GM12872 (cell line): ENCODE results near the gene UNC13C.

ENCODE experiments used
- TF ChIP-seq, protein P1 (sequence below): IDR thresholded peaks from 3 replicates; pipeline ENCODE4 v1.5.1; 2011; ENCODE audit warnings: low read depth, mild to moderate bottlenecking, low read length, moderate library complexity; ENCODE audit not compliant: insufficient read depth

UNC13C gene

DNA sequence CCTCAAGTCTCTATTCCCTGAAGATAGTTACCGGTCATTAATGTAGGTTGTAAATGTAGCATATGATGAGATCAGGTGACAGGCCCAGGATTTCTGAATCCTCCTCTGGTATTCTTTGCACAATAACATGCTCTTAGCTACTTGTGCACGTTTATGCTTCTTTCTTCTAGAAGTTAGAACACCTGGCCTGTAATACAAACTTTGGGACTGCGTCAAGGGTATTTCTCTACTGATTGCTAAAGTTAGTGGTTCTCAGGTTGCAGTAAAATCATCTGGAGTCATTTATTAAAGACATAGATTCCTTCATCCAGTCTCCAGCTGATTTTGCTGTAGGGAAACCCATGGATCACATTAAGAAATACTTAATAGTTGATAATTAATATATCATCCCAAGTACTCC is 48.0 kb downstream of the UNC13C start:
- TF ChIP-seq, protein P1, sequence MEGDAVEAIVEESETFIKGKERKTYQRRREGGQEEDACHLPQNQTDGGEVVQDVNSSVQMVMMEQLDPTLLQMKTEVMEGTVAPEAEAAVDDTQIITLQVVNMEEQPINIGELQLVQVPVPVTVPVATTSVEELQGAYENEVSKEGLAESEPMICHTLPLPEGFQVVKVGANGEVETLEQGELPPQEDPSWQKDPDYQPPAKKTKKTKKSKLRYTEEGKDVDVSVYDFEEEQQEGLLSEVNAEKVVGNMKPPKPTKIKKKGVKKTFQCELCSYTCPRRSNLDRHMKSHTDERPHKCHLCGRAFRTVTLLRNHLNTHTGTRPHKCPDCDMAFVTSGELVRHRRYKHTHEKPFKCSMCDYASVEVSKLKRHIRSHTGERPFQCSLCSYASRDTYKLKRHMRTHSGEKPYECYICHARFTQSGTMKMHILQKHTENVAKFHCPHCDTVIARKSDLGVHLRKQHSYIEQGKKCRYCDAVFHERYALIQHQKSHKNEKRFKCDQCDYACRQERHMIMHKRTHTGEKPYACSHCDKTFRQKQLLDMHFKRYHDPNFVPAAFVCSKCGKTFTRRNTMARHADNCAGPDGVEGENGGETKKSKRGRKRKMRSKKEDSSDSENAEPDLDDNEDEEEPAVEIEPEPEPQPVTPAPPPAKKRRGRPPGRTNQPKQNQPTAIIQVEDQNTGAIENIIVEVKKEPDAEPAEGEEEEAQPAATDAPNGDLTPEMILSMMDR: no peak

DNA sequence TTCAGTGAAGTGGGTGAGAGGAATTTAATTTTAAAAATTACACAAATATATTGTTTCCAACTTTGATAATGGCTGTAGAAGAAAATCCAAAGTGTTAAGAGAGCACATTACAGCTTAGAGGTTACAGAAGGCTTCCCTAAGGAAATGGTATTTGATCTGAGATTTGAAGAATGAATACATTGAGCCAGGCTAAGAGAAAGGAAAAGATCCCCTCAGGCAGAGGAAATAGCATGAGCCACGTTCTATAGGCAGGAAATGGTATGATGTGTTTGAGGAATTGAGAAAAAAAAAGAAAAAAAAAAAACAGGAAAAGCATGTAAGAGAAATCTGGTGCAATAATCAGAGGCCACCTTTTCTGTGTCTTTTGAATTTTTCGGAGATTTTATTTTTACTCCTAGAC is 48.6 kb downstream of the UNC13C start:
- TF ChIP-seq, protein P1: no peak

DNA sequence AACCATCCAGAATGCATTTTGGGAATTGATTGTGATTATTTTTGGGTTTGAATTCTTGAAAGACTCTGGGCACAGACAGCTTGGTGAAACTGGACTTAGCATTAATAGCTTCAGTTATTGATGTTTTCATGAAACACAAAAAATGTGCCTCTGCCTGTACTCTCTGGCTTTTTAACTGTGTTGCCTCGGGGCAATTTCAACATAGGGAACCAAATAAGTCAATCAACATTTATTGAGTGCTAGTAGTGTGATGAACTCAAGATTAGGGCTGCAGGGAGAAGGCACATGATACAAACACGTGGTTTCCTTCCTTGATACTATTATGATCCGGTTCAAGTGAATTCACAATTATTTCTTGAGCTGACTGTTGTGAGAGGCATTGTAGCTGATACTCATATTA is 50.8 kb downstream of the UNC13C start:
- TF ChIP-seq, protein P1: no peak

DNA sequence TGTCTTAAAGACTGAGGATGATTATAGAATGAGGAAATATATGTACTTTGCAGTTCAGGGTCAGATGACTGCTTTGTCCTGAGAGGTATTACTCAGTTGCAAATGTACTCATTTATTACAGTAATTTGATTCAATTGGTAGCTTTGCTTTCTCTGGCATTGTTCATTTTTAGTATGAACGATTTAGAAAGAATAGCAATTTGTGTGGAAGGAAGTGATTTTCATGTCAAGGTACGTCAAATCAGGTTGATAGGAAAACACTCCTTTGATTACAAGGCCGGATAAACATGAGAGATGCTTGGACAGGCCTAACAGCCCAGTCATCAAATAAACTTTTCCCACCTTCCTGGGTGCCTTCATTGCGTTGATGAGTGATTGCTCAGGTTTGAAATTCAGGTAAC is 53.8 kb downstream of the UNC13C start:
- TF ChIP-seq, protein P1: no peak

DNA sequence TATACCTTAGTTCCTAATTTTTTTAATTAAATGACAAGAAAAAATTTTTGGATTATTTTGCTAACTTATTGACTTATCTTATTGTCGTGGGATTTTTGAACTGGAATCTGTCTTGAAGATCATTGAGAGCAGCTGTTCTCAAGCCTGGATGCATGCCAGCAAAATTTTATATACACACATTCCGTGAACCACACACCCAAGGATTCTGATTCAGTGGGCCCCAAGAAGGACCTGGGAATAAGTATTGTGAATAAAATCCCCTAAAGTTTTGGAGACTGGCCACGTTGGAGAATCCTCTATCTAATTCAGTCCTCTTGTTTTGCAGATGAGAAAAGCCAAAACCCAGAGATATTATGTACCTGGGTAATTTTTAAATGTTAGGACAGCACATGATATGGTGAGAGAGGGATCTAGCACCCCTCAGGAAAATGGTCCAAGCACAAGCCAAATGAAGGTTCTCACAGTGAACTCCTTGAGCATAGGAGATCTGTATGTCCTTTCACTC is 55.2 kb downstream of the UNC13C start:
- TF ChIP-seq, protein P1: no peak

DNA sequence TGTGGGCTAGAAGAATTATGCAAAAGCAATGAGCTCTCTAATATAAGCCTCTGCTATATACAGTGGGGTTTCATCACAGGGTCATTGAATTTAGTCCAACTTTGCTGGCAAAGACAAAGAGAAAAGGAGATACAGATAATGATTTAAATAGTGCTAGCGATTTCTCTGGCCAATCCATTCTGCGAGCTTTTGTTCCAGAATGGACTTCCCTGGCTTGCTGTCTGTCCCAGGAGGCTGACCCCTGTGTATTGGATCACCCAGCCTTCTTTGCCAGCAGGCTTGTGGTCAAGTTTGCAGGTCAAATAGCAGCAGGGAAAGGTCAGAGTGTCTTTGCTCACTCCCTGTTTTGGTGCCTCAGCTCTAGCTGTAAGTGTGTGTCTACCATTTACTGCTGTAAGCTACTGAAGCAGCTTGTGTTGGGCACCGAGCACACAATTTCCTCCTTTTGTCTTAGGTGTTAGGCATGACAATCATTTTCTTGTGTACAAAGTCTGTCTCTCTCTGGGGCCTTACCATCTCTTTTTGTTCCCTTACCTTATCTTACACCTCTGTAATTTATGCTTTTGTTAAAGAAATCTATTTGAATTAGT is 55.7 kb downstream of the UNC13C start:
- TF ChIP-seq, protein P1: no peak

DNA sequence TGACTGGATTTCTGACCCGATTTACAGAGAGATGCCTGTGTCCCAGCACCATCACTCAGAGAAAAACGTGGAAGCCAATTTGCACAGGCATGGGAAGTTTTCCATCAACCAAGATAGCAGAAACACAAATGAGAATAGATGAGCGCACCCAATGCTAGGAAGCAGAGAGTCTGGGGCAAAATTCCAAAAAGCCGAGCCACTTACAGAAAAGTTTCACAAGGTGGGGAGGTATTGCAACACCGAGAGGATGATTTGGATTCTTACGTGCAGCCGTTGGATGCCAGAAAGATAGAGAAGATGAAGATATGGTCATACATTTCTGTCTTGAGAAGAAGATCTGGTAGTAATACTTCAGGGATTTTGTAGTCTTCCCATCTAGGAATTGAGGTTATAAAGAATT is 57.4 kb downstream of the UNC13C start:
- TF ChIP-seq, protein P1: no peak
